GM18526 (cell line): Measurements from ENCODE around the gene ZC2HC1C.

ENCODE experiments used
- POLR2A ChIP-seq: IDR thresholded peaks from 3 replicates; pipeline ENCODE4 v1.6.1; 2011; ENCODE audit not compliant: insufficient read length; ENCODE audit errors: extremely low read depth

Gene ZC2HC1C, protein sequence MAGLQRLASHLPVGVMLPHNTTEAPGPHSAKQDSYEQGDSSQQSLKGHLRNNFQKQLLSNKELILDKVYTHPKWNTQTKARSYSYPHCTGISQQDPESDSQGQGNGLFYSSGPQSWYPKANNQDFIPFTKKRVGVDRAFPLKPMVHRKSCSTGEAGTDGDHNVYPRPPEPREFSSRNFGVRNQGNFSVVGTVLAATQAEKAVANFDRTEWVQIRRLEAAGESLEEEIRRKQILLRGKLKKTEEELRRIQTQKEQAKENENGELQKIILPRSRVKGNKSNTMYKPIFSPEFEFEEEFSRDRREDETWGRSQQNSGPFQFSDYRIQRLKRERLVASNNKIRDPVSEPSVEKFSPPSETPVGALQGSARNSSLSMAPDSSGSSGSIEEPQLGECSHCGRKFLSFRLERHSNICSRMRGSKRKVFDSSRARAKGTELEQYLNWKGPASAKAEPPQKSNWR

GRCh38 chr14:75069121-75069810 lies at the start of gene ZC2HC1C:
Gene ZC2HC1C, plus strand, starts transcription at chr14:75069641. Its CDS starts 933 bp downstream, at chr14:75070574.
- TF ChIP-seq POLR2A: peak; percentile 57

- no peak for TF ChIP-seq POLR2A
Observed at GRCh38 chr14:75022655-75023054, 46.8 kb upstream of the ZC2HC1C start.

- no peak for TF ChIP-seq POLR2A
Observed at GRCh38 chr14:75023108-75023507, 46.3 kb upstream of the ZC2HC1C start.

DNA sequence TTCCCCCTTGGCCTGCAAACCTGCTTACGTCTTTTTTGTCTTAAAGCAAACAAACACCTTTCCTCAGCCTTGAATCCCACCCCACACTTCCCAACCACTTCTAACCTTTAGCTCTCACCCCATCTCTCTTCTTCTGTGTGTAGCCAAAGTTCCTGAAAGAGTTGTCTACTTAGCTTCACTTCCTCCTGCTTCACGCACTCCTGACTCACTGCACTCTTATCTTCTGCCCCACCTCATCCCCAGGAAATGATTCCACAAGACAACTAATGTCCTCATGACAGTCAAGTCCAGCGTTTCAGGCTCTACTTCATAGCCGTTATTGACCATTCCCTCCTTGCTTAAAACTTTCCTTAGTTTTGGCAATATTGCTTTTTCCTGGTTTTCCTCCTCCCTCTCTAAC lies 44.4 kb upstream of the ZC2HC1C start:
- no peak for TF ChIP-seq POLR2A

GRCh38 chr14:75025876-75026275 lies 43.6 kb upstream of the ZC2HC1C start:
- no peak for TF ChIP-seq POLR2A

DNA sequence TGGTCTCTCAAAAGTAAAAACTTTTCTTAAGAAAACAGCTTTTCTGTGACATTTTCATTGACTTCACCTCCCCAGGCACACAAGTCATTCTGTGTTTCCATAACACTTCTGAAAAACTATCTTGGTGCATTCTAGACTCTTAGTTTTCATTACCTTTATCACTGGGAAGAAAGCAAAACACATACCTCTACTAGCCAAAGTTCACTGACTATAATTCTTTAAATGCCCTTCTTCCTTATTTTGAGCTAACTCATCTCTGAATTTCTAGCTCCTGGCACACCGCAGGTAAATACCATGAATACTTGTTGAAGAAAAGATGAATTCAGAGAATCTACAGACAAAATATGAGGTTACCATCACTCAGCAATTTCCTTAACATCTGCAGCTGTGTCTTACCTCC lies 39.3 kb upstream of the ZC2HC1C start:
- no peak for TF ChIP-seq POLR2A

DNA sequence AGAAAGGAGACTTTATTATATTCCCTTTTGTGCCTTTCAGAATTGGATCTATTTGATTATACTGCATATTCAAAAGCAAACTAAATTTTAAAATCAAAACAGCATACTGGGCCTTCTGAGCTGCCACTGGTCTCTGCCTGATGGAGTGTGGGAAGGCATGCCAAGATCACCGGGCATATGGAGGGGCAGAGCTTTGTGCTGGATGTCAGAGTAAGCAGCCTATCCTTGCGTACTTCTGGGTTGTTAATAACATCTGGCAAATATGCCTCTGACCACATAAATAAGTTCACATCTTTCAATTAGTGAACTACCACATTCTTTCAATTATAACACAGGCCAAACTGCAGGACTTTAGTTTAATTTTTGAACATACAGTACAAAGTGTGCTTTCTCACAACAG lies 36.5 kb upstream of the ZC2HC1C start:
- TF ChIP-seq POLR2A: no peak

GRCh38 chr14:75040507-75040906 lies 28.9 kb upstream of the ZC2HC1C start:
- no peak for TF ChIP-seq POLR2A

GRCh38 chr14:75040959-75041358 lies 28.5 kb upstream of the ZC2HC1C start:
- TF ChIP-seq POLR2A: no peak

DNA sequence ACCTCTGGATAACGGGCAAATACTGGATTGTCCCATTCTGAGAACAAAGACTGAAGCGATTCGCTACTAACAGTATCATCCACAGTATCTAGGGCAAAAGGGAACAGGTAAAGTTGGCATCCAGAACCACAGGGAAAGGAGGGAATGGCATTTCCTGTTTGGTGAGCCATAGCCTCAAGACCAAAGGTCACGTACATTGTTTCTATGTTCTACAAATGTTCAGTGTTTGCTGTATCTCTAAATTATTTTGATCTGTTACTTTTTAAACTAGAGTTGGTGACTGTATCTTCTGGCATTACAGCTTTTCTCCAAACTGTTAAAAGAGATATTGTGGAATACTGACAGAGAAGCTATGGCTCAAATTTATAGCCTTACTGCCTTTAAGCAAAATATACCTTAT lies 27.8 kb upstream of the ZC2HC1C start:
- no peak for TF ChIP-seq POLR2A

- no peak for TF ChIP-seq POLR2A
Observed at GRCh38 chr14:75042035-75042434, 27.4 kb upstream of the ZC2HC1C start.

DNA sequence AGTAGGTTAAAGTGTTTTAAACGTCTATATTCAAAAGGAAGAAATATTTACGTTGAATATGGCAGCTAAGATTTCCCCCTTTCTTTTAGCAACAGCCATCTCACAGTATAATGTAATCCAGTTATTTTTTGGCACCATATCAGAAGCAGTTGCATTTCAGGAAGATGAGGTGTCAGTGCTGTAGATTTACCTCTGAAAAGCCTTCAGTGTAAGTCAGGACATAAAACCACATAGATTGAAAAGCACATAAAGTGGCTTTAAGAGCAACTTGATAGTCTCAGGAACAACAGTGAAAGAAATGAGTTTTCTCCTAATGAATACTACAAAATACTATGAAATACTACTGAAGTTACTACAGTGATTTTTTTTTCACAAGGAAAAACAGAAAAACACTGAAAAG lies 25.1 kb upstream of the ZC2HC1C start:
- no peak for TF ChIP-seq POLR2A

DNA sequence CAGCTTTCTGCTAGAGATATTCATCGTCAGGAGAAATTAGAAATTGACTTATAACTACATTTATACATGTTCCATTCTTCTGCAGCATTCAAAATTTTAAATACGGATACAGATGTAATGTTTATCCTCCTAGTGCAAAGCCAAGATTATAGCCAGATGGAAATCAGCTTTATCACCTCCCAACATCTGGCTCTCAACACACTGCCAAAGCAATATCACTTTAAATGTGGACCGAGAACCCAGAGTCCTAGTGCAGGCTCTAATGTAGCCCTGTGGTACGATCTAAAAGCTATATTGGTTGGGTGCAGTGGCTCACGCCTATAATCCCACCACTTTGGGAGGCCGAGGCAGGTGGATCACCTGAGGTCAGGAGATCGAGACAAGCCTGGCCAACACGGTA lies 24.7 kb upstream of the ZC2HC1C start:
- TF ChIP-seq POLR2A: no peak

- TF ChIP-seq POLR2A: no peak
Observed at GRCh38 chr14:75046275-75046674, 23.2 kb upstream of the ZC2HC1C start.

DNA sequence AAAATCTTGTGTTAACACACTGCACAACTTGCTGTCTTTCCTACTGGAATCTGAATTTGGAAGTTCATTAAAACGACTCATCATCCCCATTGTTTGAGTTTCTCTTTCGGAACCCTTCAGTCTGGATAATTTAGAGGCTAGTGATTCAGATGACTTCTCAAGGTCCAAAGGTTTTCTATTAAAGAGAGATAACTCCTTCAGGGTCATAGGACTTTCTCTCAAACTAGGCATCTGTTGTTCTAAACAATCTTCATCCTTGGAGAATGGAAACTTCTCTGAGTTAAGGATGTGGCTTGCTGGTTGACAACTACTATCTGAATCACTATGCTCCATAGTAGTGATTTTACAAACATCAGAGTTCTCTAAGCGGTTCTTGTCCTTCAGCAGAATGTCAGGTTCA lies 22.5 kb upstream of the ZC2HC1C start:
- no peak for TF ChIP-seq POLR2A

- TF ChIP-seq POLR2A: no peak
Observed at GRCh38 chr14:75047506-75047905, 21.9 kb upstream of the ZC2HC1C start.

DNA sequence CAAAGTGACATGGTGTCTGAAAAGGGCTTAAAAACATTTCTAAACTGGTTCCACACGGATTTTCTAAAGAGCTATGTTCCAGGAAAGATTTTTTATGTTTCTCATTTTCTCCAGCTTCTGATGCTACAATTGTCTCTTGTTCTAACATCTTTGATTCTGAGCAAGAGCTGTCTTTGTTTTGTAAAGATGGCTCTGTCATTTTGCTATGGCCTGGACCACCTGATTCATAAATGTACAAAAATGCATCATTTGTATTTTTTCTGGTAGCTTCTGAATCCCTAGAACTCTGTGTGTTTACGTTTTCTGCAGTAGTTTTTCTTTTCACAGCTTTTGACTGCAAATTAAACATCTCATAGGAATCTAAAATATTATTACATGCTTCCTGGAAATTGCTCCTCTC lies 21.3 kb upstream of the ZC2HC1C start:
- no peak for TF ChIP-seq POLR2A

- TF ChIP-seq POLR2A: no peak
Observed at GRCh38 chr14:75049136-75049535, 20.3 kb upstream of the ZC2HC1C start.
